ENCODE results near the gene POU6F1.
"Not testable (repeated sequence)": the region's sequence is repeated elsewhere in the genome, so short reads cannot be mapped to it uniquely, and the experiment has no call there.

The POU6F1 gene

DNA sequence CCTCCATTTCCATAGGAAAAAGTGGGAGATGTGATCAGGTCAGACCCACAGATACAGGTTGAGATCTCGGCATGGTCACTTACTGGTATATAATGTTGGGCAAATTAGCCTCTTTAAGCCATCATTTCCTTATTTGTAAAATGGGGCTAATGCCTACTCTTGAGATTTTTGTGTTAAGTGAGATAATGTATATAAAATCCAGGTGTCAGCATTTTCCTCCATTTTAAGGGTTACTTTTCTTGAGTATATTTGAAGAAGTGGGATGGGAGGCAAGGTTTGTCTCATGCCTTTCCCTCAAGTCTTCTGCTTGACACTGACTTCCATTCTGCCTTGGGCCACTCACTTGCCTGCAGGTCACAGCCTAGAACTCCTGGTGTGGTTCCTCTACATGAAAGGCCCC is 10.1 kb upstream of the POU6F1 start:
- DNase-seq: no peak

DNA sequence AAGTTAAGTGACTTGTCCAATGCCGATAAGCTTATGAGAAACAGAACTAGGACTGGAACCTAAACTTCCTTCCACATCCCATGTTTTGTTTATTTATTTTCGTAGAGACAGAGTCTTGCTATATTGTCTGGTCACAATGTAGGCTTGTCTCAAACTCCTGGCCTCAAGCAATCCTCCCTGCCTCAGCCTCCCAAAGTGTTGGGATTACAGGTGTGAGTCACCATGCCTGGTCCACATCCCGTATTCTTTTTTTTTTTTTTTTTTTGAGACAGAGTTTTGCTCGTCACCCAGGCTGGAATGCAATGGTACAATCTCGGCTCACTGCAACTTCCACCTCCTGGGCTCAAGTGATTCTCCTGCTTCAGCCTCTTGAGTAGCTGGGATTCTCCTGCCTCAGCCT is 9.2 kb upstream of the POU6F1 start:
- not testable (repeated sequence) for DNase-seq

- DNase-seq: no peak
These were observed 7.9 kb upstream of the POU6F1 start for GRCh38 chr12:51225771-51226170.

DNA sequence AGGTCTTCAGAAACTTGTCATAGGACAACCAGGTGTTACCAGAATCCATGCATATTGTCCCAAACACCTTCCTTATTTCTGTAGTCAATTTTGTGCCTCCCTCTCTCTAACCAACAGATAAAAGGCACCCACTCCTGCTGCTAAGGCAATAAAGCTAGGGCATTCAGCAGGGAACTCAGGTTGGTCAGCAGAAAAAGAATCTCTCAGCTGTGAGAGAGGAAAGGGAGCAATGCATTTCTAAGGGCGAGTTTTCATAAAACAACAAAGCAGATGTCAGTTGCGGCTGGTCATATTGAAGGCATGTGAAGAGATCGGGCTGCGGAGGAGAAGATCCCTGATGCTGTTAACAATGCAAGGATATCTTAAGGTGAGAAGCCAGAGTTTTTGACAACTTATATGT is 7.4 kb upstream of the POU6F1 start:
- DNase-seq: no peak

DNA sequence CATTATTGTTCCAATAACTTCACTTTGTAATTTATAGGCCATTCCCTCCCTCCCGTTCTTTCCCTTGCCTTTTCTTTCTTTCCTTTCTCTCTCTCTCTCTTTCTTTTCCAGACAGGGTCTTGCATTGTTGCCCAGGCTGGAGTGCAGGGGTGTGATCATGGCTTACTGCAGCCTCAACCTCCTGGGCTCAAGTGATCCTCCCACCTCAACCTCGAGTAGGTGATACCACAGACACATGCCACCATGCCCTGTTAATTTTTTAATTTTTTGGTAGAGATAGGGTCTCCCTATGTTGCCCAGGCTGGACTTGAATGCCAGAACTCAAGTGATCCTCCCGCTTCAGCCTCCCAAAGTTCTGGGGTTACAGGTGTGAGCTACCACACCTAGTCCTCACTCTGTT is 6.8 kb upstream of the POU6F1 start:
- no peak for DNase-seq

DNA sequence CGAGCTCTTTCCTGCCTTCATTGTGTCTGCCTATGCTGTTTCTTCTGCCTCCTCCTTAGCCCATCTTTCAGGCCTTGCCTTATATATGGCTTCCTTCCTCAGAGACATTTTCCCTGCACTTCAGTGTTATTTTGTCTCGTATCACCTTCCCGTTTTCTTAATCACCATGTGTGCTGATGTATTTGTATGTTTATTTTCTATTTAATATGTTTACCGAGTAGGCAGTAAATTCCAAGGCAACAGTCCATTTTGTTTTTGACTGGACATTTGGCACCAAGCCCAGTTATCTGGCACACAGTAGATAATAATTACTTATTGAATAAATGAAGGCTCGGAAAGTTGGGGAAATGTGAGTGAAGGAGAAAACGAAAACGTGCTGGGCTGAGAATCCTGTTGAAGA is 4.6 kb upstream of the POU6F1 start:
- DNase-seq: no peak

DNA sequence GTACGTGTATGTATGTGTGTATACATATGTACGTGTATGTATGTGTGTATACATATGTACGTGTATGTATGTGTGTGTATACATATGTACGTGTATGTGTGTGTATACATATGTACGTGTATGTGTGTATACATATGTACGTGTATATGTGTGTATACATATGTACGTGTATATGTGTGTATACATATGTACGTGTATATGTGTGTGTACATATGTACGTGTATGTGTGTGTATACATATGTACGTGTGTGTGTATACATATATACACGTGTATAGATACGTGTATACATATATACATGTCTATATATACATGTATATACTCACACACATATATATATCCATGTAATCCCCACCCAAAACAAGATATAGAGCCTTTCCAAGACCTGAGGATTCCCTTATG is 2.0 kb upstream of the POU6F1 start:
- not testable (repeated sequence) for DNase-seq

DNA sequence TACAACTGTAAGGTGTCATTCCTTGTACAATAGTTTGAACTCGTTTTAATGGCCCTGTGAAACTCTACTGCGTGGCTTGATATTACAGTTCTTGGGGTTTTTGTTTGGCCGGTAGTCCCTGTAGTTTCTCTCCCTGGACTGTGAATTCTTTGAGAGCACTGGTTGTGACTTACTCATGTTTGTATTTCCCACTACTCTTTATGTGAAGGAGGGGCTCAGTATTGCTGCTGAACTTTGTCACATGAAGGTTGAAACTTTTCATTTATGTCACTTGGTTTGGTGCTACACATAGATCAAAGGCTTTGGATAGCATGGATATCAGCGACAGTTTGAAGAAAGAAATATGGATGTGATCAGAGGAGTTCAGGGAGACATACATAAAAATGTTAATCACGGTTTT is 1.5 kb upstream of the POU6F1 start:
- DNase-seq: no peak

DNA sequence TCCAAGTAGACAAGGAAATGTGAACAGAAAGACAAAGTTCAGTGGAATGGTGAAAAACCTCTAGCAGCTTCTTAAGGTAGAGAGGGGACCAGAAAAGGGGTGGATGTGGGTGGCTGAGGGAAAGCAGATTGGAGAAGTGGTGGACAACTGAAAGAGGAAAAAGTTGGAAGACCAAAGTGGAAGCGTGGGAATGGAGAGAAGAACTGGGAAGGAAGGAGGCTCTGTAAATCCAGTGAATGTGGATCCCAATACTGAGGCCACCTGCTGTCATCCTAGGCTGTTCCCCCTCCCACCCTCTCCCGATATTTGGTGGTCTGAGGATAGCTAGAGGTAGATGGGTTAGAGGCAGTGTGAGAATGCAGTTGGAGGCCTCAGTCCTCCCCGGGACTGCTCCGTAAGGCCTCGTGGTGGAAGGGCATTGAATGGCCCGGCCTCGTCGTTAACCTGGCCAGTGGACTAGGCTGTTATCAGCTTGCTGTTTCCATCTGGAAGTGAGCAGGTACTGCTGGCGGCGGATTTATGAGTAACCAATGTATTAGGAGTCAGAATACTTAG is 822 bp upstream of the POU6F1 start:
- DNase-seq: no peak

DNA sequence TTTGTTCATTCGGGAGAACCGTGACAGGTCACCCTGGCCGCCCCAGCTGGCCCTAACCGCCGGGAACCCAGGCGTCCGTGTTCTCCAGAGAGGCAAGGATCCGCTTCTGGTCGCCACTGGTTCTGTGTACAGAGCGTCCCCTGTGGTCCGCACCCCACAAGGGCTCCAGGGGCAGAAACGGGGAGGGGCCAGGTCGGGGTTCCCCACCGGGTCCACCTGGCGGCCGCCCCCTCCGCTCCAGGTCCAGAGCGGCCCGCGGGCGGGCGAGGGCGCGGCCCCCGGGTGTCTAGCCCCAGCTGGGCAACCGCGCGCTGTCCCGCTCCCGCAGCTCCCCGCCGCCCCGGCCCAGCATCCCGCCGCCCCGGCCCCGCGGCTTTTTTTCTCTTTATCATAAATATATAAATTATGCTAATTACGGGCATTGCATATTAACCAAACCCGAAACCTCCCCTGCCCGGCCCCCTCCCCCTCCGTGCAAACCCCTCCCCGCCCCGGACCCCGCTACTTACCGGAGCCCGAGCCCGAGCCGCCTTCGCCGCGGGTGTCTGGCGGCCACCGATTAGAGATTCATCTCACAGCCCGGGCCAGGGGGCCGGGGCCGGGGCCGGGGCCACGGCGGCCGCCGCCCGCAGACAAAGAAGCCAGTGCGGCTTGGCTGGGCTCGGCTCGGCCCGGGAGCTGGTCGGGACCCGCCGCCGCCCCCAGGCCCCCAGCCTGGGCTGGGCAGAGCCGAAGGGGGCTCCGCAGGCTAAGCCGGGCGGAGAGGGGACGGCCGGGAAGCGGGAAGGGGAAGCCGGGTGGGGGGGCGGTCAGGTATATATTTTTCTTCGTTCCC is 512 bp downstream of the POU6F1 start:
- peak; percentile 31 to 49 (median 34) for DNase-seq

- DNase-seq: no peak
These were observed 1.2 kb downstream of the POU6F1 start for GRCh38 chr12:51216642-51217041.

DNA sequence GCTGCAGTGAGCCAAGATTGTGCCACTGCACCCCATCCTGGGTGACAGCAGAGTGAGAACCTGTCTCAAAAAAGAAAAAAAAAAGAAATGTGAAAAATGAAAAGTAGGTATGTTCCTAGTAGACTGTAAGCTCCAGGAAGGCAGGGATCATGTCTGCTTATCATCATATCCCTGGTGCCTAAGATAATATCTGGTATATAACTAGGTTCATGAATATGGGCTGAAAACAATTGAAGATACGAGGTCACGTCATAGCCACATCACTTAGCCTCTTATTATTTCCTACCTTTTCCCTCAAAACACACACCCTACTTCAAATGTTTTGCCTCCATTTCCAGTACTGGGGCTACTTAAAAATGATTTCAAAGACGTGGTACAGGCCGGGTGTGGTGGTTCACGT is 3.0 kb downstream of the POU6F1 start:
- DNase-seq: no peak

GRCh38 chr12:51210690-51211395 is 7.0 kb downstream of the POU6F1 start:
- no peak for DNase-seq

DNA sequence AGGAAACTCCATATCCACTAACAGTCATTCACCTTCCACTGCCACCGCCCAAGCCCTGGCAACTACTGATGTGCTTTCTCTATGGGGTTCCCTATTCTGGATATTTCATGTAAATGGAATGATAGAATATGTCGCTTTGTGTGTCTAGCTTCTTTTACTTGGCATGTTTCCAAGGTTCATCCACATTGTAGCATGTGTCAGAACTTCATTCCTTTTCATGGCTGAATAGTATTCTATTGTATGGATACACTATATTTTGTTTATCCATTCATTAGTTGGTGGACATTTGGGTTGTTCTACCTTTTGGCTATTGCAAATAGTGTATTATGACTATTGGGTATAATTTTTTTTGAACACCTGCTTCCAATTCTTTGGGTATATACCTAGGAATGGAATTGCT is 8.6 kb downstream of the POU6F1 start:
- no peak for DNase-seq

GRCh38 chr12:51208016-51208660 is 9.7 kb downstream of the POU6F1 start:
- no peak for DNase-seq

DNA sequence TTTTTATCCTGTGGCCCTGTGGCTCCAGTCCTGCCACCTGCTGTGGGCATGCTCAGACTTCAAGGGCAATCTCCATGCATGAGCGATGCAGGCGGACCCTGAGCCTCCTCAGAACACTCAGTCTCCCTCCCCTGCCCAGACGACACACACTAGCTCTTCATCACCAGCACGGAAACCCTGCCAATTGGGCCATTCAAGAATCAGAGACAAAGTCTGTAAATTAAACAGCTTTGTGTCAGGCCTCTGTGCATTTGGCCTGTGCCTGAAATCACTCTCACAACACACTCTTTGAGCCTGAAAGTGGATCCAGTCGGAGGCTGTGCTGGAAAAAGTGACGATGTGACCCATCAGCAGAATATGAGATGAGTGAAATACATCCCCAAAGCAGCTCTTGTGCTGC is 12.5 kb downstream of the POU6F1 start:
- DNase-seq: no peak

- DNase-seq: no peak
These were observed 15.1 kb downstream of the POU6F1 start for GRCh38 chr12:51202718-51203117.

DNA sequence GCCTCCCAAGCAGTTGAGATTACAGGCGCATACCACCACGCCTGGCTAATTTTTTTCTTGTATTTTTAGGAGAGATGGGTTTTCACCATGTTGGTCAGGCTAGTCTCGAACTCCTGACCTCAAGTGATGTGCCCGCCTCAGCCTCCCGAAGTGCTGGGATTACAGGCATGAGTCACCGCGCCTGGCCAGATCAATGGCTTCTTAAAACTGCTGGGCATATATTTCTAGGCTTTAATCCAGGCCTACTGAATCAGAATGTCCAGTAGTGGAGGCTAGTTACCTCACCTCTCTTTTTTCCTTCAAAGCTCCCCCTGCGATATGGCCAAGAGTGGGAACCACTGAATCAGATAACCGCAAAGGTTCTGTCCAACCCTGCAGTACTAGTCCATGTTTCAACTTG is 17.1 kb downstream of the POU6F1 start:
- DNase-seq: no peak

- DNase-seq: no peak
These were observed 17.7 kb downstream of the POU6F1 start for GRCh38 chr12:51200156-51200555.

DNA sequence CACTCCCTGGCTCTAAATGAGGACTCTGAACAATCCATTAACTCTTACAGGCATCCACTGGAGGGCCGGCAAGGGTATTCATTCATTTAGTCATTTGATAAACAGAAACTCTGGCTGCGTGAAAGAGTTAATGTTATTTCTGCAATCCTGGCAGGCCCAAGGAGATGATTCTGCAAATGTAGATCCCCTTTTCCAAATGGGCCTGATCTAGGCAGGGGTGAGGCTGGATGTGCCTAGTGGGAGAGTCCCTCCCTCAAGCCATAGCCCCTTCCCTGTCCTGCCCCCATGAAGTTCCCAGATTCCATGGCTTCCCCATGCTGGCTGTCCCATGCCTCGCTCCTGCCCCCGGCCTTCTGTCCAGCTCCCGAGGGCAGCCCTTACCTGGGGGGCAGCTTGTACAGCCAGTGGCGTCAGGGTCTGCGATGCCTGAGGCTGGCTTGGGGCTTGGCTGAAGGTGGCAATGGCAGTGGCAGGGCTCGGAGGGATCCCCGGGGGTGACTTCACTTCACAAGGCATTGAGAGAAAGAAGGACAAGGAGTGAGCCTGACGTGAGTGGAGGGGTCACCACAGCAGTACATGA is 18.4 kb downstream of the POU6F1 start:
- no peak for DNase-seq

DNA sequence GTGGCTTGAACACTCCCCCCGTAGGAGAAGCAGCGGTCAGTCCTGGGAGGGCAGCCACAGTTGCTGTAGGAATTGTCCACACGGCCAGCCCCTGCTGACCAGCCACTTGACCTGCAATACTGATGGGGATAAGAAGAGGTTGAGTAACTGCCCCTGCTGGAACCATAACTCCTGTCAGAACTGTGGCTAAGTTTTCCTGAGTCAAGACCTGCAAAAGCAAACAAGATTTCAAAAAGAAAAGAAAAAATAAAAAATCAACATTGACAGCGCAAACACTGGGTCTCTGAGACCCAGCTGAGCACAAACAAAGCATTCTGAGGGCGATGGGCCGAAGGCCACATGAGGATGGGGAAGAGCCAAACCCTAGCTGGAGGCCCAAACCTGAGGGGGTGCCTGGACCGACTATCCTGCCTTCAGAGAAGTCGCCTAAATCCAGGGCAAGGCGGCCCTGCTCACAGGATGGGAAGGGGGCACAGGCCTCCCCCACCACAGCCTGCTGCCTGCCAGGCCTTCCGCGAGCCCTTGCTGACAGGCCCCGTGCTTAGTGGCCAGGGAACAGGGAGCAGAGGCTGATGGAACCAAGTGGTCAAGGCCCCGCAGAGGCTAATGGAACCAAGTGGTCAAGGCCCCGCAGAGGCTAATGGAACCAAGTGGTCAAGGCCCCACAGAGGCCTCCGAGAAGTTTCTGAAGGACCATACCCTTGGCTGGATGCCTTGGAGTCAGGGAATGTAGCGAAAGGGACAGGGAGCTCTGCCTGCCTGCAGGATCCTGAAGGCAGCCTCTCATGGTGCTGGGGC is 19.1 kb downstream of the POU6F1 start:
- no peak for DNase-seq
